Mesothelial cell of epicardium (in vitro differentiated cells): ENCODE measurements around the gene NR5A2. TPM values are rescaled to one million over a fixed set of nuclear protein-coding genes. Genes with fewer than 3 reads are reported as not detected.

Source experiments
- DNase-seq, 2 experiments: peaks; one replicate each; pipeline ENCODE4 v3.0.0; 2021; ENCODE audit warnings: low spot score in 2 of 2; ENCODE audit not compliant: unreplicated experiment in 2 of 2
- H3K27ac Mint-ChIP-seq: 2 replicates; pipeline ENCODE4 v1.8.0; 2021; ENCODE audit warnings: mixed read lengths
- H3K27me3 Mint-ChIP-seq: 2 replicates; pipeline ENCODE4 v1.8.0; 2021; ENCODE audit warnings: low read depth, mixed read lengths
- H3K36me3 Mint-ChIP-seq: 2 replicates; pipeline ENCODE4 v1.8.0; 2021; ENCODE audit warnings: mixed read lengths
- H3K4me1 Mint-ChIP-seq: 2 replicates; pipeline ENCODE4 v1.8.0; 2021; ENCODE audit warnings: mixed read lengths
- H3K4me3 Mint-ChIP-seq: 2 replicates; pipeline ENCODE4 v1.8.0; 2021; ENCODE audit warnings: mild to moderate bottlenecking, moderate library complexity, mixed read lengths
- H3K9me3 Mint-ChIP-seq: 2 replicates; pipeline ENCODE4 v1.8.0; 2021; ENCODE audit warnings: mixed read lengths
- CTCF ChIP-seq: fragments of 200-600 bp; sonication (generic); IDR thresholded peaks from one replicate; pipeline ENCODE4 v1.5.0; 2021; ENCODE audit warnings: antibody characterized with exemption; ENCODE audit not compliant: unreplicated experiment
- total RNA-seq: library from RNA; stranded (reverse); gene quantifications from 3 replicates; pipeline ENCODE4 v1.2.1, GENCODE V29; 2021

Gene NR5A2
- total RNA-seq, 1 donor from 2014 or later, result 0.38 TPM

GRCh38 chr1:200115532-200115931, 88.0 kb downstream of the NR5A2 start:
- Mint-ChIP-seq H3K27me3 (peaks cover 3% of the 10 kb centered on the region), H3K36me3 (no peaks in the 10 kb centered on the region), H3K4me3 (no peak overlapping the region), H3K9me3 (no peaks in the 10 kb centered on the region), H3K4me1 (peaks cover 28% of the 10 kb centered on the region), H3K27ac (no peak overlapping the region)
- DNase-seq, result no peak
- no peak for TF ChIP-seq CTCF

- DNase-seq, result no peak
- TF ChIP-seq CTCF, result no peak
- Mint-ChIP-seq H3K9me3 (no peaks in the 10 kb centered on the region), H3K4me3 (no peak overlapping the region), H3K36me3 (no peaks in the 10 kb centered on the region), H3K27ac (no peak overlapping the region), H3K4me1 (peaks cover 34% of the 10 kb centered on the region), H3K27me3 (no peaks in the 10 kb centered on the region)
These were observed 88.8 kb downstream of the NR5A2 start for GRCh38 chr1:200116324-200116723.

- Mint-ChIP-seq H3K4me3 (no peak overlapping the region), H3K27me3 (no peaks in the 10 kb centered on the region), H3K27ac (no peak overlapping the region)
These were observed 91.4 kb downstream of the NR5A2 start for GRCh38 chr1:200118779-200119505.

GRCh38 chr1:200121421-200121820, 93.9 kb downstream of the NR5A2 start:
- DNase-seq, result no peak
- Mint-ChIP-seq H3K36me3 (no peaks in the 10 kb centered on the region), H3K4me1 (peaks cover 22% of the 10 kb centered on the region), H3K4me3 (no peak overlapping the region), H3K9me3 (no peaks in the 10 kb centered on the region), H3K27ac (no peak overlapping the region), H3K27me3 (no peaks in the 10 kb centered on the region)
- no peak for TF ChIP-seq CTCF

More at GRCh38 chr1:200118779-200119505, 91.4 kb downstream of the NR5A2 start:
- H3K4me1 Mint-ChIP-seq, result peaks cover 36% of the 10 kb centered on the region
- H3K9me3 Mint-ChIP-seq, result no peaks in the 10 kb centered on the region
- no peaks in the 10 kb centered on the region for H3K36me3 Mint-ChIP-seq
- TF ChIP-seq CTCF, result no peak
- DNase-seq, result no peak

GRCh38 chr1:200124309-200124708, 96.8 kb downstream of the NR5A2 start:
- DNase-seq, result no peak
- no peaks in the 10 kb centered on the region for H3K36me3 Mint-ChIP-seq
- peaks cover 20% of the 10 kb centered on the region for H3K4me1 Mint-ChIP-seq
- no peak overlapping the region for H3K27ac Mint-ChIP-seq
- H3K9me3 Mint-ChIP-seq, result no peaks in the 10 kb centered on the region
- no peak for TF ChIP-seq CTCF
- no peaks in the 10 kb centered on the region for H3K27me3 Mint-ChIP-seq
- no peak overlapping the region for H3K4me3 Mint-ChIP-seq

GRCh38 chr1:200128081-200128480, 100.6 kb downstream of the NR5A2 start:
- no peak for DNase-seq
- no peak overlapping the region for H3K4me3 Mint-ChIP-seq
- TF ChIP-seq CTCF, result no peak
- H3K27ac Mint-ChIP-seq, result no peak overlapping the region
- H3K9me3 Mint-ChIP-seq, result no peaks in the 10 kb centered on the region
- H3K27me3 Mint-ChIP-seq, result no peaks in the 10 kb centered on the region
- H3K36me3 Mint-ChIP-seq, result no peaks in the 10 kb centered on the region
- peaks cover 3% of the 10 kb centered on the region for H3K4me1 Mint-ChIP-seq
